Measurements from ENCODE around the gene DDB1. TPM values are rescaled to one million over a fixed set of nuclear protein-coding genes. Genes with fewer than 3 reads are reported as not detected.

The DDB1 gene
- total and polyA plus RNA-seq, 10 of the 15 experiments (the other 5 are each of a cell fraction or from before 2014, with no cell fraction given), result 136 to 272 (median 216) TPM

DNA sequence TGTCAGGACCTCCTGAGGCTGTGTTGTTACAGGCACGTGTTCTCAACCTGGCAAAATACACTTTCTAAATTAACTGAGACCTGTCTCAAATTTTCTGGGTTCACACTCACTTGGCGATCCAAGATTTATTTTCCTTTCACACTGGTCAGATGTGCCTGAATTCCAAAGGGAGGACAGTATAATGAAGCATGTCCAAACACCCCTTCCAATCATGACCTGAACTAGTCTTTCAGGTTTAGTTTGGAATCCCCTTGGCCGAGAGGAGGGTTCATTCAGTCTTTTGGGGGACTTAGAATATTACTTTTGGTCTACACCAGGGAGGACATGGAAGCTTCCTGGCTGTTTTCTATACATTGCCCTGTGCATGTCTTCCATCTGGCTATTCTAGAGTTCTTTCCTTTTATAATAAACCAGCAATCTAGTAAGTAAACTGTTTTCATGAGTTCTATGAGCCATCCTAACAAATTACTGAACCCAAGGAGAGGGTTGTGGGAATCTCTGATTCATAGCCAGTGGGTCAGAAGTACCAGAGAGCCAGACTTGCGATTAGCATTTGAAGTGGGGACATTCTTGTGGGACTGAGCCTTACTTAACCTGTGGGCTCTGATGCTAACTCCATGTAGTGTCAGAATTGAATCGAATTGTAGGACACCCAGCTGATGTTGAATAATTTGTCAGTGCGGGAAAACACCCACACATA lies 44.7 kb upstream of the DDB1 start (continued):
- TF ChIP-seq, protein P1, sequence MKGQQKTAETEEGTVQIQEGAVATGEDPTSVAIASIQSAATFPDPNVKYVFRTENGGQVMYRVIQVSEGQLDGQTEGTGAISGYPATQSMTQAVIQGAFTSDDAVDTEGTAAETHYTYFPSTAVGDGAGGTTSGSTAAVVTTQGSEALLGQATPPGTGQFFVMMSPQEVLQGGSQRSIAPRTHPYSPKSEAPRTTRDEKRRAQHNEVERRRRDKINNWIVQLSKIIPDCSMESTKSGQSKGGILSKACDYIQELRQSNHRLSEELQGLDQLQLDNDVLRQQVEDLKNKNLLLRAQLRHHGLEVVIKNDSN (IDR thresholded peaks at IDR 0.05; ENCODE audit: borderline replicate concordance, extremely low read length, insufficient read depth, low read depth, low read length), result no peak

DNA sequence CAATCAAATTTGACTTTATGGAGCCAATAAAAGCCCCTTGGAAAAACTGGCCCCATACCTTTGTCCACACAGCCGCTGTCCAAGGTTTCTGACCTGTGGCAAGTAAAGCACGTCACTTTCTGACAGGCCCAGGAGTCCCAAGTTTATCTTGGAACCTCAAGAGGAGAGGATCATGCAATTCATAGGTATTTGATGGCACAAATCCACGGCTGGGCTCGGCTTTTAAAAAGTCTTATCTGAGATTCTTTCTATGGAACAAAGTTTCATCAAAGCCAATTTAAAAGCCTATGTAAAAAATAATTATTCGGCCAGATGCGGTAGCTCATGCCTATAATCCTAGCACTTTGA lies 42.8 kb upstream of the DDB1 start:
- in situ Hi-C loops (cut with MboI), result no loop called here
- no peak for ATAC-seq
- TF ChIP-seq TCF12 (IDR thresholded peaks at IDR 0.05; ENCODE audit: low read depth, low read length) (no peak), ZNF274 (IDR thresholded peaks at IDR 0.05; ENCODE audit: insufficient read depth, insufficient read length) (no peak), CBX5 (IDR thresholded peaks at IDR 0.05; ENCODE audit: low read depth) (no peak), SMC3 (IDR thresholded peaks at IDR 0.05; ENCODE audit: borderline replicate concordance, low read length) (no peak), NFIC (IDR thresholded peaks at IDR 0.05; ENCODE audit: low read depth, low read length) (no peak), TCF7 (IDR thresholded peaks at IDR 0.05; ENCODE audit: borderline replicate concordance) (no peak), MYB (IDR thresholded peaks at IDR 0.05; ENCODE audit: borderline replicate concordance, low read depth, low read length) (no peak), POLR2AphosphoS2 (IDR thresholded peaks at IDR 0.05; ENCODE audit: low read depth, low read length) (no peak), RAD21 (IDR thresholded peaks at IDR 0.05; ENCODE audit: insufficient read depth, low read depth, low read length) (no peak), SREBF2 (IDR thresholded peaks at IDR 0.05; ENCODE audit: low read length) (no peak), MEF2A (IDR thresholded peaks at IDR 0.05; ENCODE audit: insufficient read depth, low read depth, low read length) (no peak)
- TF ChIP-seq, protein P2, sequence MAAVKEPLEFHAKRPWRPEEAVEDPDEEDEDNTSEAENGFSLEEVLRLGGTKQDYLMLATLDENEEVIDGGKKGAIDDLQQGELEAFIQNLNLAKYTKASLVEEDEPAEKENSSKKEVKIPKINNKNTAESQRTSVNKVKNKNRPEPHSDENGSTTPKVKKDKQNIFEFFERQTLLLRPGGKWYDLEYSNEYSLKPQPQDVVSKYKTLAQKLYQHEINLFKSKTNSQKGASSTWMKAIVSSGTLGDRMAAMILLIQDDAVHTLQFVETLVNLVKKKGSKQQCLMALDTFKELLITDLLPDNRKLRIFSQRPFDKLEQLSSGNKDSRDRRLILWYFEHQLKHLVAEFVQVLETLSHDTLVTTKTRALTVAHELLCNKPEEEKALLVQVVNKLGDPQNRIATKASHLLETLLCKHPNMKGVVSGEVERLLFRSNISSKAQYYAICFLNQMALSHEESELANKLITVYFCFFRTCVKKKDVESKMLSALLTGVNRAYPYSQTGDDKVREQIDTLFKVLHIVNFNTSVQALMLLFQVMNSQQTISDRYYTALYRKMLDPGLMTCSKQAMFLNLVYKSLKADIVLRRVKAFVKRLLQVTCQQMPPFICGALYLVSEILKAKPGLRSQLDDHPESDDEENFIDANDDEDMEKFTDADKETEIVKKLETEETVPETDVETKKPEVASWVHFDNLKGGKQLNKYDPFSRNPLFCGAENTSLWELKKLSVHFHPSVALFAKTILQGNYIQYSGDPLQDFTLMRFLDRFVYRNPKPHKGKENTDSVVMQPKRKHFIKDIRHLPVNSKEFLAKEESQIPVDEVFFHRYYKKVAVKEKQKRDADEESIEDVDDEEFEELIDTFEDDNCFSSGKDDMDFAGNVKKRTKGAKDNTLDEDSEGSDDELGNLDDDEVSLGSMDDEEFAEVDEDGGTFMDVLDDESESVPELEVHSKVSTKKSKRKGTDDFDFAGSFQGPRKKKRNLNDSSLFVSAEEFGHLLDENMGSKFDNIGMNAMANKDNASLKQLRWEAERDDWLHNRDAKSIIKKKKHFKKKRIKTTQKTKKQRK (IDR thresholded peaks at IDR 0.05; ENCODE audit: low read depth, low read length), result no peak
- TF ChIP-seq, protein P3, sequence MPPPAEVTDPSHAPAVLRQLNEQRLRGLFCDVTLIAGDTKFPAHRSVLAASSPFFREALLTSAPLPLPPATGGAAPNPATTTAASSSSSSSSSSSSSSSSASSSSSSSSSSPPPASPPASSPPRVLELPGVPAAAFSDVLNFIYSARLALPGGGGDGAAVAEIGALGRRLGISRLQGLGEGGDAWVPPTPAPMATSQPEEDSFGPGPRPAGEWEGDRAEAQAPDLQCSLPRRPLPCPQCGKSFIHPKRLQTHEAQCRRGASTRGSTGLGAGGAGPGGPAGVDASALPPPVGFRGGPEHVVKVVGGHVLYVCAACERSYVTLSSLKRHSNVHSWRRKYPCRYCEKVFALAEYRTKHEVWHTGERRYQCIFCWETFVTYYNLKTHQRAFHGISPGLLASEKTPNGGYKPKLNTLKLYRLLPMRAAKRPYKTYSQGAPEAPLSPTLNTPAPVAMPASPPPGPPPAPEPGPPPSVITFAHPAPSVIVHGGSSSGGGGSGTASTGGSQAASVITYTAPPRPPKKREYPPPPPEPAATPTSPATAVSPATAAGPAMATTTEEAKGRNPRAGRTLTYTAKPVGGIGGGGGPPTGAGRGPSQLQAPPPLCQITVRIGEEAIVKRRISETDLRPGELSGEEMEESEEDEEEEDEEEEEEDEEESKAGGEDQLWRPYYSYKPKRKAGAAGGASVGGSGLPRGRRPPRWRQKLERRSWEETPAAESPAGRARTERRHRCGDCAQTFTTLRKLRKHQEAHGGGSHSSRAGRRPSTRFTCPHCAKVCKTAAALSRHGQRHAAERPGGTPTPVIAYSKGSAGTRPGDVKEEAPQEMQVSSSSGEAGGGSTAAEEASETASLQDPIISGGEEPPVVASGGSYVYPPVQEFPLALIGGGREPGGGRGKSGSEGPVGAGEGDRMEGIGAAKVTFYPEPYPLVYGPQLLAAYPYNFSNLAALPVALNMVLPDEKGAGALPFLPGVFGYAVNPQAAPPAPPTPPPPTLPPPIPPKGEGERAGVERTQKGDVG (CRISPR knock-in tag; IDR thresholded peaks at IDR 0.05), result no peak

More for the DNA sequence above, 42.8 kb upstream of the DDB1 start:
- 98% methylated on average over 6 of the region's 6 CpGs for WGBS (ENCODE audit: insufficient coverage, insufficient replicate concordance, low lambda C conversion rate, missing lambda C conversion rate)
- 0 out of 4 replicates have a peak, but pooled peaks cover 0 to 7% of the 10 kb centered on the region in 2 experiments for H3K36me3 ChIP-seq (ENCODE audit: control insufficient read depth in 2 of 2, insufficient read depth in 2 of 2, low read length in 1 of 2)
- H3K79me2 ChIP-seq (ENCODE audit: control insufficient read depth, insufficient read depth, low read length), result no peaks in the 10 kb centered on the region
- no peak overlapping the region for H3K4me3 ChIP-seq
- H3K9me3 ChIP-seq (replicated peaks; ENCODE audit: control insufficient read depth, insufficient read depth, low read length), result no peaks in the 10 kb centered on the region
- DNase-seq (ENCODE audit: low read depth, low spot score), result no peak
- no peaks in the 10 kb centered on the region for H3K4me1 ChIP-seq (ENCODE audit: control insufficient read depth, insufficient read depth, low read length)
- no peak overlapping the region for H2AFZ ChIP-seq (ENCODE audit: control insufficient read depth, low read depth, low read length)
- SMC1A ChIA-PET (ENCODE audit: uncharacterized antibody, unreplicated experiment), result interaction anchor here (0.7 to 2.9 kb wide), 6 partner anchors 9 to 54 kb away, joined by 3 to 12 read pairs (median 4); no protein-coding TSS in a partner anchor
- no peak for FAIRE-seq
- POLR2A ChIA-PET, result interaction anchor here (2.3 kb wide), 1 partner anchor 12 kb away, joined by 7 read pairs; no protein-coding TSS in a partner anchor
- H3K9ac ChIP-seq (ENCODE audit: control insufficient read depth, insufficient read depth, low read length), result no peak overlapping the region
- no peak overlapping the region for H3K4me2 ChIP-seq (ENCODE audit: control insufficient read depth, insufficient read depth)
- RAD21 ChIA-PET (ENCODE audit: unreplicated experiment), result interaction anchor here (0.7 to 1.2 kb wide), 2 partner anchors 15 to 344 kb away, joined by 3 to 4 read pairs; no protein-coding TSS in a partner anchor
- no TSS peak for BruUV-seq (replicated peaks)
- H3K27ac ChIP-seq (ENCODE audit: control insufficient read depth, insufficient read depth), result no peak overlapping the region
- H4K20me1 ChIP-seq (ENCODE audit: control insufficient read depth, insufficient read depth), result no peaks in the 10 kb centered on the region
- H3K27me3 ChIP-seq (replicated peaks in 1 of 2; ENCODE audit: control insufficient read depth in 2 of 2, insufficient read depth in 2 of 2, low read length in 1 of 2), result no peaks in the 10 kb centered on the region
- CTCF ChIA-PET, result interaction anchor here (3.7 to 23.9 kb wide), 2 partner anchors 9 to 41 kb away, joined by 28 to 309 read pairs; no protein-coding TSS in a partner anchor
- intact Hi-C loops (cut with micrococcal nuclease; ENCODE audit: unreplicated experiment), result no loop called here

Measured in GM12878 (cell line).